ENCODE results near the gene CENPP. TPM values are rescaled to one million over a fixed set of nuclear protein-coding genes. Genes with fewer than 3 reads are reported as not detected.
"Not testable (repeated sequence)": the region's sequence is repeated elsewhere in the genome, so short reads cannot be mapped to it uniquely, and the experiment has no call there.

Gene CENPP
- total RNA-seq, 4 donors from 2014 or later: 14.1 to 39.5 (median 19.2) TPM

- WGBS: 5% methylated on average over 3 of the region's 3 CpGs
- peak in 1 of 2 donors; percentile 75 for DNase-seq (ENCODE audit: low spot score in 2 of 2)
- Histone ChIP-seq H3K4me3 (no peak overlapping the region), H3K27me3 (no peaks in the 10 kb centered on the region), H3K27ac (no peak overlapping the region), H3K4me1 (peaks cover 33% of the 10 kb centered on the region), H3K36me3 (no peaks in the 10 kb centered on the region), H3K9me3 (no peaks in the 10 kb centered on the region)
- TF ChIP-seq POLR2AphosphoS5 (IDR thresholded peaks at IDR 0.05) (no peak), CTCF (IDR thresholded peaks at IDR 0.05) (no peak), EP300 (IDR thresholded peaks at IDR 0.05) (no peak), POLR2A (IDR thresholded peaks at IDR 0.05) (no peak)
Observed at GRCh38 chr9:92590377-92590776, 264.6 kb downstream of the CENPP start.

GRCh38 chr9:92592537-92592936 is 266.8 kb downstream of the CENPP start:
- TF ChIP-seq EP300 (IDR thresholded peaks at IDR 0.05) (no peak), POLR2A (IDR thresholded peaks at IDR 0.05) (no peak), POLR2AphosphoS5 (IDR thresholded peaks at IDR 0.05) (no peak), CTCF (IDR thresholded peaks at IDR 0.05) (no peak)
- no peak overlapping the region for H3K27ac ChIP-seq
- peaks cover 36% of the 10 kb centered on the region for H3K4me1 ChIP-seq
- H3K9me3 ChIP-seq: no peaks in the 10 kb centered on the region
- no peak overlapping the region for H3K4me3 ChIP-seq
- no peak for DNase-seq (ENCODE audit: low spot score in 2 of 2)
- WGBS: 74% methylated on average over 1 of the region's 1 CpG
- no peaks in the 10 kb centered on the region for H3K27me3 ChIP-seq
- no peaks in the 10 kb centered on the region for H3K36me3 ChIP-seq

GRCh38 chr9:92592946-92593861 is 267.5 kb downstream of the CENPP start:
- DNase-seq (ENCODE audit: low spot score in 2 of 2): no peak
- WGBS: 64% methylated on average over 7 of the region's 7 CpGs
- H3K36me3 ChIP-seq: no peaks in the 10 kb centered on the region
- no peak overlapping the region for H3K4me3 ChIP-seq
- no peaks in the 10 kb centered on the region for H3K27me3 ChIP-seq
- H3K27ac ChIP-seq: peak overlapping the region; percentile 8
- no peak for TF ChIP-seq CTCF (IDR thresholded peaks at IDR 0.05)
- TF ChIP-seq POLR2A (IDR thresholded peaks at IDR 0.05): no peak
- TF ChIP-seq POLR2AphosphoS5 (IDR thresholded peaks at IDR 0.05): no peak
- no peak for TF ChIP-seq EP300 (IDR thresholded peaks at IDR 0.05)
- H3K9me3 ChIP-seq: no peaks in the 10 kb centered on the region
- H3K4me1 ChIP-seq: peaks cover 42% of the 10 kb centered on the region

- peaks cover 54% of the 10 kb centered on the region for H3K4me1 ChIP-seq
- H3K27me3 ChIP-seq; DNase-seq (ENCODE audit: low spot score in 2 of 2); H3K4me3 ChIP-seq; H3K9me3 ChIP-seq; H3K27ac ChIP-seq; H3K36me3 ChIP-seq: not testable (repeated sequence)
- 100% methylated on average over 1 of the region's 1 CpG for WGBS
Observed at GRCh38 chr9:92595075-92595474, 269.3 kb downstream of the CENPP start.

GRCh38 chr9:92595930-92596329 is 270.2 kb downstream of the CENPP start:
- H3K4me3 ChIP-seq: no peak overlapping the region
- no peaks in the 10 kb centered on the region for H3K36me3 ChIP-seq
- peaks cover 54% of the 10 kb centered on the region for H3K4me1 ChIP-seq
- DNase-seq (ENCODE audit: low spot score in 2 of 2): no peak
- H3K27ac ChIP-seq: no peak overlapping the region
- H3K9me3 ChIP-seq: no peaks in the 10 kb centered on the region
- 95% methylated on average over 1 of the region's 1 CpG for WGBS
- no peaks in the 10 kb centered on the region for H3K27me3 ChIP-seq
- TF ChIP-seq POLR2AphosphoS5 (IDR thresholded peaks at IDR 0.05): no peak
- no peak for TF ChIP-seq EP300 (IDR thresholded peaks at IDR 0.05)
- no peak for TF ChIP-seq POLR2A (IDR thresholded peaks at IDR 0.05)
- no peak for TF ChIP-seq CTCF (IDR thresholded peaks at IDR 0.05)

Measured in suprapubic skin (tissue), 4 donors.